HuH-7.5 (cell line): ENCODE measurements around the gene DPH6.
"Not testable (repeated sequence)": the region's sequence is repeated elsewhere in the genome, so short reads cannot be mapped to it uniquely, and the experiment has no call there.

Source experiments
- DNase-seq: peaks from one replicate; pipeline ENCODE4 v3.0.0; 2011; ENCODE audit warnings: low spot score

DPH6 gene

DNA sequence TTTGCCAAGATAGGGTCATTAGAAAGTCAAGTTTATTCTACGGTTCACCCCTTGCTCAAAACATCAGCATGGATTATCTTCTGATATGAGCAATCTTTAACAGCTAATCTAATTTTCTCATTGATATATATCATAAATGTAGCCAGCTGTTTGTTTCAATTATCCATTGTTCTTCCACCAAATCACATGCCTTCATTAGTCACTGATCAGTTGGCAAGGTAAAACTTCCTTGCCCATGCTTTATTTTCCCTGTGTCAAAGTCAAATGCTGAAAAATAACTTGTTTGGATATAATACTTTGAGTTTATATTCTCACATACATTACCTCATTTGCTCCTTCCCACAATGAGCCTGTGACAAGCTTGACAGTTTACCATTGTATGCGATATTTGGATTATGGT lies 60.6 kb downstream of the DPH6 start:
- no peak for DNase-seq

DNA sequence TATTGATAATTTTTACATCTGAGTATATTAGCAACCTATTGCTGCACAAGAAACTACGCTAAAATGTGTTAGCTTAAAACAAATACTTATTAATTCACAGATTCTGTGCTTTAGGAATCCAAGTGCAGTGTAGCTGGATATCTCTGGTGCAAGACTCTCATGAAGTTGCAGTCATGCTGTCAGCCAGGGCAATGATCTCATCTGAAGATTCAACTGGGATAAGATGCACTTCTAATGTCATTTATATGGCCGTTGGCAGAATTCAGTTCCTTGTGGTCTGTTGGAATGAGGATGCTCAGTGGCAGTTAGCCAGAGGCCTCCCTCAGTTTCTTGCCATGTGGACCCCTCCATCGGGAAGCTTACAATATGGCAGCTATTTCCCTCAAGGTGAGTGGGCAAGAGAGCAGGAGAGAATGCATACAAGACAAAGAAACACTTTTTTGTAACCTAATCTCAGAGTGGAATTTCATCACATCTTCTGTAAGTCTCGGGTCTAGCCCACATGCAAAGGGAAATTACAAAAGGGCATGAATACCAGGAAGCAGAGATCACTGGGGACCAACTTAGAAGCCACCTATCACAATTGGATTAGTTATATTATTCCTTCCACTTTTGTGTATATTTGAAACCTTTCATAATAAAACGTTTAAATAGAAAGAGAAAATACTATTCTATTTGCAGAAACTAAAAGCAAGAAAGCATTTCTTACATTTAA lies 61.6 kb downstream of the DPH6 start:
- DNase-seq: no peak

DNA sequence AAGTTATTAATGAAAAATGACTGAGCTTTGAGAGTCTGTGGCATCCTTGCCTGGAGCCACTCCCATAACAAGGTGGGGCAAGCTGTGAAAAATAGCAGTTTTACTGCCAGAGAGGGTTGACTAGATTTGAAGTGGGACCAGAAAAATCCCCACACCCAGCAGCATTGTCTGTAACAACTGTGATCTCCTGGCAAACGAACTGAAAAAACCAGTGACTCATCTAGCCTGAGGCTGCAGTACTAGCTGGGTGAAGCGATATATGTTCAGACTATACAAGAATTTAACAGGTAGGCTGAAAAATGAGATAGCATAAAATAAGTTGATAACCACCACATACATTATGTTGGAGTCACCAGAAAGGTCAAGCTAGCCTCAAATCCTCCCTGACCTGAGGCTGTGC lies 64.0 kb downstream of the DPH6 start:
- no peak for DNase-seq

DNA sequence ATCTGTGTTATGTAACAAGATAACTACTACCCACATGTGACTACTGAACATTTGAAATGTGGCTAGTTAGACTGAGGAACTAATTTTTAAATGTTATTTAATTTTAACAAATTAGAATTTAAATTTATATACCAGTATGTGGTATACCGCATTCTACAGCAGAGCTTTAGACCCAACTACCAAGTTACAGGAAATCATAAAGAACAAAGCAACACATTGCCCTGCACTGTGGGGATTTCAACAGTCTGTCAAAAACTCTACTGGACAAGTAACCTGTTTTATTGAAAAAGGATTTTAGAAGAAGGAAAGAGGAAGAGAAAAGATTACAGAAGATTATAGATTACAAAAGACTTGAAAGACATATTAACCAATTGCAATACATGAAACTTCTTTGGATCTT lies 64.9 kb downstream of the DPH6 start:
- DNase-seq: no peak

DNA sequence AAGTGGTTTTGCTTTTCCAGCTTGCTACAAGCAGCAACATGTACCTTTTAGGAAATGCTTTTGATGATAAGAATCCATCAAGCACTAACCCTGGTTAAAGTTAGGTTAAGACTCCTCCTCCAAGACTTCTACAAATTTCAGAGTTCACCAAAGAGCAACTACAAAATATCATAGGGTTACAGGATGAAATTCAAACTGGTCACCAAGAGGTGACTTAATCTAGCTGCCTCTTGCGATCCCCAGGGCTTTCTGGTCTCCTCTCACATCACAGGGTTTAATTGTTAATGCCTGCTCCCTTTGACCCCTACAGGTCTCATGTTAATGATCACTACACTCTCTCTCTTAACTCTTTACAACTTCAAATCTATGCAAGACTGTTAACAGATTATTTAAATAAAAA lies 66.5 kb downstream of the DPH6 start:
- DNase-seq: peak; percentile 6

DNA sequence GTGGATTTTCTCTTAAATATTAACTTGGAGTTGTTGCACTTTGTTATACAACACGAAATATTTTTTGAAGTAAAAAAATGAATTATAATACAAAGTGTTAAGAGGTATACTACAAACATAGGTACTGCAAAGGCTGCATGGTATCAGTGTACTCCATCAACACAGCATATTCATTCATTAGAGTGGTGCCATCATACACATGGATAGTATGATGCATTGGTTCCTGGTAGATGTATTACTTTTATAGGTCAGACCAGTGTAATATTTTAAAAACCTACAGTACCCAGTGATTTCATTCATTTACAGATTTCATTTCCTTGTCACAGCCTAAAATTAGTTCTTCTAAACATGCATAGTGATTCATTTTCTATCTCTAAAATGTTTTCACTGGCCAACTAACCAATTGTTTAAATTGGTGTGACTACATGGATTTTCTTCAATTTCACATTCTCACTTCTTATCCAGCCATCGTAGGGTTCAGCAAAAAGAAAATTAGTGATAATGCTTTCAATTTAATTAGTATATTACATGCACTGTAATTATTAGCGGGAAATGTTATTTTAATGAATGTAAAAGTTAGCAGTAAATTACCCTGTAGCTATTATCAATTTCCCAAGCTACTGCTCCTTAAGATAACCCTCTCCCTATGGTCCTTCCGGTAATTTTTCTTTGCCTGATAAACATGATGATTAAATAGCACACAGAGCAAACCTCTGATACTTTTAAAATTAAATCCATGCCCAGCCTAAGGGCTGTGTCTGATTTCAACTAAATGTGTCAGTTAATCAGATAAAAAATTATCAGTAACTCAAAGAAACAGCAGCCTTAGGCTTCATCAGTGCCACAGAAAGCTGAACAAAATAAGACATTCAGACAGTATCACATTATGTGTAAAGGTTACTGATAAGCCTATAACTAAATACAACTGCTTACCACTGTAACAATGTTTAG lies 68.4 kb downstream of the DPH6 start:
- DNase-seq: no peak

DNA sequence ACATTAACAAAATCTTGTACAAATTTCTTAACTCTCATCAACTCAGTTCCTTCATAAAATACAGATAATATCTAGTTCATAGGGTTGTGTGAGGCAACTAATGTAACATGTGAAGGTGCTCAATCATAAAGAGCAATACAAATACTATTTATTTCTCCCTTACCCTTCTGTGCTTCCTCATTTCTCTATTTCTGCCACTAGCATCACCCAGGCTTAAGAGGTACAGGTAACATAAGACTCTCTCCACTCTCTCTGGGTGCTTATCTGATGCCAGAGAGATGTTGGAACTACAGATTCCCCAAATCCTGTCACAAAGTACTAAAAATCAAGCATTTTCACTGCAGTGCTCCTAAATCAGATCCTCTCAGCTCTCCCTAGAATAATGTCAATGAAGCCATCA lies 74.9 kb downstream of the DPH6 start:
- no peak for DNase-seq

DNA sequence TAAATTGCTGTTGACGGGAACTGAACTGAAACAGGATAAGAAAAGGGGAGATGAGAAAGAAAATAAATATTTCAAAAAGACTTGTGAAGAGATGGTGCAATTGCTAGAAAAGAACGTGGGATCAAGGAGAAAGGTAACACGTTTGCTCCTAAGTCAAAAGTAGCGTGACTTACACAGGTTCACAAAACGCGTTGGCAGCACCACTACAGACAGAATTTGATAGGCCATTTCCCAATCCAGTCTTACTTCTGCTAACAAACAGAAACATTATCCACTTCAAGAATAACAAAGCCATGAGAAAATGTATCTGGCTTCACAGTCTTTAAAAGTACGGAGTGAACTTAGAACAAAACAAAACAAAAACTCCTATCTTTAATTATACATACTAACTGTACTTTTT lies 75.5 kb downstream of the DPH6 start:
- no peak for DNase-seq

DNA sequence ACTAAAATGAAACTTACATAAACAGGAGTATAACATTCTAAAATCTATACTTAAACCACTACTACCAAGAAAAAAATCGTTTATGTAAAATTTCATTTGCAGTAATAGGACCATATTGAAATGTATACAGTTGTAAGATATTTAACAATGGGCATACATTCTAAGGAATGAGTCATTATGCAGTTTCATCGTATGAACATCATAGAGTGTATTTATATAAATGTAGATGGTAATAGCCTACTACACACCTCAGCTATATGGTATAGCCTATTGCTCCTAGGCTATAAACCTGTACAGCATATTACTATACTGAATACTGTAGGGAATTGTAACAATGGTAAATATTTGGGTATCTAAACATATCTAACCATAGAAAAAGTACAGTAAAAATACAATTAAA lies 79.5 kb downstream of the DPH6 start:
- no peak for DNase-seq

DNA sequence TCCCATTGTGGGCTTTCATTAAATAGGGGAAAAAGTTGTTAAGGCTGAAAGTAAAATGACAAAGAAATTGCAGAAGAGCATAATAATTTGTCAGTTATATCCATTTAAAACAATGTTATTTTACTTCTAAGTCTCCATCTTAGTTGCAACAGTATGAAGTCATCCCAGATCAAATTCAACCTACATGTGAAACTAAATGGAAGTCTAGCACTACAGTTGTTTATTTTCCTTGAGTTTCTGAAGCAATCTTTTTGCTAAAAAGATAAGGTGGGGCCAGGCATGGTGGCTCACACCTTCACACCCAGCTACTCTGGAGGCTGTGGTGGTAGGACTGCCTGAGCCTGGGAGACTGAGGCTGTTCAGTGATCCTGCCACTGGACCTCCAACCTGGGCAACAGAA lies 80.2 kb downstream of the DPH6 start:
- DNase-seq: no peak

DNA sequence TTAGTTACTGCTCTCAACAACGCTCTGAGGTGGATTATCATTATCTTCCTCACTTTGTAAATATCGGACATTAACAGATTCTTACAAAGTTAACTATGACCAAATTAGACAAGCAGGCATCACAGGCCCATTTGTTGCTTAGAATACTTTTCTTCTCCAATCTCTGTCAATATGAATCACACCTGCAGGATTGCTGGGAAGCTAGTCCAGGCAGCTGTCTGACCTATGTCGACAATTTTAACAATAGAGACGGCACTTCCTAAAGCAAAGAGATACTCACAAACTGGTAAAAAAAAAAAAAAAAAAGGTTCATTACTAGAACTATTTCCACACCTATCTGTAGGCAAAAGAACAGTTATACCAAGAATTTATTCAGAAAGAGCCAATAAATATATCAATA lies 85.3 kb downstream of the DPH6 start:
- DNase-seq: no peak

DNA sequence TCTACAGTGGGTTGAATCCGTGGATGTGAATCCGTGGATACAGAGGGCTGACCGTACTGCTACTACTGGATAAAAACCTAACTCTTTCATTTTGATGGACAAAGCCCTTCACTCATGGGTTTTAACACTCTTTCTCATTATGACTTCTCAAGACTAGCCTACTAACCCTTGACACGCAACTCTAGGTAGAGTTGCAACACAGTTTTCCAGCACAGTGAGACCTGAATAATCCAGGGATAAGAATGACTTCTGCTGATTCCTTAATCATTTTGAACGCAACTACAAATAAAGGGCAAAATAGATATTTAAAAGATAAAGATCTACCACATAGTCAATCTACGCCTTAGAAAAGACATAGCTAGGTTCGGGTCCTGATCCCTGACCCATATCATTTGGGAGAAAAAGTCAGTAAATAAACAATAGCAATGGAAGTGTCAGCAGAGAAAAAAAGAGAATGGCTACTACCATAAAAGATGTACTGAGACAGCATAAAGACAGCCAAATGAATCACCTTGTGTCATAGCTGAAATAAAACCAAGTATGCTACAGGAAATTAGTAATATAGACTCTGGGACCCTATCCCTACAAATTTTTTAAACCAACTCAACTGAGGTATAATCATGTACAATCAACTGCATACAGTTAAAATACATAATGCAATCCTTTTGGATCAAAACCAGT lies 87.6 kb downstream of the DPH6 start:
- no peak for DNase-seq

DNA sequence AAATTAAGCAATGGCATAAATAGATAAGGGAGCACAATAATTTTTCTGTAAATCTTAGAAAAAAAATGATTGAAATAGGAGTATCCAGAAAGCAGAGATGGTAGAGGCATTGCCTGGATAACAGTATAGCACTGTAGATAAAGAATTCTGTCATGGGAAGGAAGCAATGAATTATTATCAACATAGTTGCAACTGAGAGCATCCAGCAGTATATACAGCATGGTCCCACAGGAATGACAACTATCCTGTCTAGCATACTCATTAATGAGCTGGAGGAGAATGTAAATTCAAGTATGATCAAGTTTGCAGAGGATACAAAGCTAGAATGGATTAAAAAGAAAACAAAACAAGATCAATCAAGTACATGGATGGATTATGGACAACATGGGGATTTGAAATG lies 90.8 kb downstream of the DPH6 start:
- DNase-seq: no peak

DNA sequence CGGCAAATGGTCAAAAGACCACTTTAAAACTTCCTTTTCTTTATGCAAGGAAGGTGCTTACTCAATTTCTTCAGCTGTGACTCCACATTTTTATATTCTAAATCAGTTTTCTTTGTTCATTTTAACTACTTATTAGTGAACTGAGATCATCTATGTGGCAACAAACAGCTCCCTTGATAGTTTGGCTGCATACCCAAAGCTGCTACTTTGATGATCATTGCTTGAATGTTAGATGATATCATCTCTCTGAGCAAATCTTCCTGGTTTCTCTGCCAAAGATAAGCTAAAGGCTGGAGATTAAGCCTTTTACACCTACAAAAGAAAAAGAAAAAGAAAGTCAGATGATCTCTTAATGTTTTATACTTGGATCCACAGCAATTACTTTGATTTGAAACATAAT lies 95.5 kb downstream of the DPH6 start:
- no peak for DNase-seq

DNA sequence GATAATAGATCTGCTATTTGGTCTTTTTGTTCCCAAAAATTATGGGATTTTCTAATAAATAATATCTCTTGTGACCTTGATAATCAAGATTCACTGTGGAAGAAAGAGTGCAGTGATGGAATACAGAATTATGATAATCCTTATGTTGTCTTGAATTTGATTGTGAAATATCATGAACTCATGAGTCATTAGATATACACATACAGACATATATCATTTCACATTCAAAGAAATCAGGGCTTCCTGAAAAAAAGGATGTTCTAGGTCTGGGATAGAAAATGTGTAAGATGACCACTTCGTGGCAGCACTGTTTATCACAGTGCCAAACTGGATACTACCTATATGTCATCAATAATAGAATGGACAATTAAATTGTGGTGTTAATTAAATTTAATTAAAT lies 97.7 kb downstream of the DPH6 start:
- DNase-seq: no peak

DNA sequence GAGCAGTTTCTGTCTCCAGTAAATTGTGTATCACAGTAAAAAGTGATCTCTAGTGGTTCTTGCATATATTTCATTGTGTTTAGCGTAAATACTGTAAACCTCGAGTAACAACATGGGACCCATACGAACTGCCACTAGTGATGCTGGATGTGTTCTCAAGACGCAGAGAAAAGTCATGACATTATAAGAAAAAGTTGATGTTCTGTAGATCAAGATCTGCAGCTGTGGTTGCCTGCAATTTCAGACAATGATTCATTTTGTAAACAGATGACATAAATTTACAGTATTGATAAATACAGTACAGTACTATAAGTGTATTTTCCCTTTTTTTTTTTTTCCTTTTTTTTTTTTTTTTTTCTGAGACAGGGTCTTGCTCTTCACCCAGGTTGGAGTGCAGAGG lies 100.1 kb downstream of the DPH6 start:
- DNase-seq: no peak

DNA sequence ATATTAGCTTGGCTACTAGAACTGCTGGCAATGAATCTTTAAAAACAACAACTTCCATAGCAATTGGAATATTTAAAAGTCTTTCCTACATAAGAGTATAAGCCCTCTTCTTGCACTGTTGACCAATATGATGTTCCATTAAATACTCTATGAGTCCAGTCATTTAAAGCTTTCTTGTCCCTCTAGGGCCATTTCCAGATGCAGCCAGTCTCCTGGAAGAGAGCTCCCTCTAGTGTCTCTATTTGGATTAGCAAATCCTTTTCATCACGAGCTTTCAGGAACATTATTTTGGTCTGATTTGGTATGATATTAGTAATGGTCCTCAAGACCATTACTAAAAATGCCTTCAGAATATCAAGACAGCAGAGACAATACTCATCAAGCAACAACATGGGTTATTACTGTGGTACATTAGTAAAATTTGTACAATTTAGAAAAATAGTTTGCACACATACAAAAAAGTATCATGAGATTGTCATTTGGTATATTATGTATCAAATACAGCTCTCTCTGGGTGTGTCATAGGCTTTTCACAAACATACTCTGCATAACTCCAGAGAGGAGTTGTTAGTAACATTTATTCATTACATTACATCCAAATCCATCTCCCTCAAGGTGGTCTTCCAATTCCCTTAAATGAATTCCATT lies 101.3 kb downstream of the DPH6 start:
- peak; percentile 27 for DNase-seq

DNA sequence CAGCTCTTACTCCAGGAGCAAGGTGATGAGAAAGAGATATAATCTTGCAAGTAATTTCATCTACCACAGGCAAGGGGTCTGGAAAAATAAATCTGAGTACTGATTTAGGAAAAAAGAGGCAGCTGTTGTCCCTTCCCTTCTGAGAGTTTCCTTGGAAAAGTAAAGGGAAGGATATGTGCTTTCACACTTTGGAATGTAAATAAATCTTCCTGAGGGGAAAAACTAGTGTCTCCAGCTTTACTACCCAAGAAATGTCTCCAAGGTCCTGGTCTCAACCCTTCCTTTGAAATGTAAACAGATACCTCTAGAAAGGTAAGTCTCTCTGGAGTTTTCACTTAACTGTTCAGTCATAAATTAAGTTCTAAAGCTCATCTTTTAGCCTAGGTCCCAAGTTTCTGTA lies 102.6 kb downstream of the DPH6 start:
- no peak for DNase-seq

DNA sequence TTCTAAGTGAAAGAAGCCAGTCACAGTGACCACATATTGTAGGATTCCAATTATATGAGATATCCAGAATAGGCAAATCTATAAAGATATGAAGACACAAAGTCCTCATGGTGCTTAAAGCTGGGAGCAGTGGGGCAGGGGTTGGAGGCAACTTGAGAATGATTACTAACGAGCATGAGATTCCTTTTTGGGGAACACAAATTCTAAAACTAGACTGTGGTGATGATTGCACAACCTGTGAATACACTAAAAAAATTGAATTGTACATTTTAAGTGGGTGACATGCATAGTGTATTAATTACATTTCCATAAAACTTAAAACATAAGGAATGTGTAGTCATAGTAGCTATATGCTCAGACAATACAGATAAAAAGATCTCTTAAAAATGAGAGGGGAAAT lies 103.2 kb downstream of the DPH6 start:
- no peak for DNase-seq

DNA sequence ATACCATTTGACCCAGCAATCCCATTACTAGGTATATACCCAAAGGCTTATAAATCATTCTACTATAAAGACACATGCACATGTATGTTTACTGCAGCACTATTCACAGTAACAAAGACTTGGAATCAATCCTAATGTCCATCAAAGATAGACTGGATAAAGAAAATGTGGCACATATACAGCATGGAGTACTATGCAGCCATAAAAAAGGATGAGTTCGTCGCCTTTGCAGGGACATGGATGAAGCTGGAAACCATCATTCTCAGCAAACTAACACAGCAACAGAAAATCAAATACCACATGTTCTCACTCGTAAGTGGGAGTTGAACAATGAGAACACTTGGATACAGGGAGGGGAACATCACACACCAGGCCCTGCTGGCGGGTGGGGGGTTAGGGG lies 104.7 kb downstream of the DPH6 start:
- not testable (repeated sequence) for DNase-seq

DNA sequence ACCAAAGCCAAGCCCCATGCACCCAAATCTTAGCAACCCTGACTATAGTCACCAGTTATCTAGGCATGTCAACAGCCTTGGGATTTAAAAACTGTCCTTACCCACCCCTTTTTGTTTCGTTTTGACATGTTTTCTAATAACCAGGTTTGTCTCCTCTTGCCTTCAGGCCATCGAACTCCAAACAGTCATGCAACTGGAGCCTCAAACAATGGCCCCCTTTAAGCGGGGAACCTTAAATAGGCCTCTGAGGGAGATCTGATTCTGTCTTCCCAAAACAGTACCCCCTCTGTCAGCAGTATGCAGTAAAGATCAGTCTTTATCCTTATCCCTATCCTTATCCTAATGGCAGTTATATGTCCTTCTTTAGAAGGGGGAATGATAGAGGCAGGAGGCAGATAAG lies 105.7 kb downstream of the DPH6 start:
- DNase-seq: no peak

DNA sequence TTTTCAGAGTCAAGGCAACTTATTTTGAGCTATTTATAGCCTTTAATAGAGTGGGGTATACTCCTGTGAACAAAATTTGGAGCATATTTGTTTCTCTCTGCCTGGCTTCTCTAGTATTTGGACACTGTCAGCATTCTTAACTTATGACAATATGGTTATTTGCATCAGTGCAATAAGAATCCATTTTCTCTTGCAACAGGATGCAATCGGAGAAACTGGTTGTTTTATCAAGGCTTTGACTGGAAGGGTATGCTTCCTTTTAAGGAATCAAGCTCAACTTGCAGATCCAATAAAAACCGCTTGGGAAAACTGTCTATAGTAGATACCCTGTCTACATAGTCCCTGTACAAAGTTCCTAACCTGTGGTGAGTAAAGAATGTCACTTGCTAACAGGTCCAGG lies 106.7 kb downstream of the DPH6 start:
- no peak for DNase-seq

DNA sequence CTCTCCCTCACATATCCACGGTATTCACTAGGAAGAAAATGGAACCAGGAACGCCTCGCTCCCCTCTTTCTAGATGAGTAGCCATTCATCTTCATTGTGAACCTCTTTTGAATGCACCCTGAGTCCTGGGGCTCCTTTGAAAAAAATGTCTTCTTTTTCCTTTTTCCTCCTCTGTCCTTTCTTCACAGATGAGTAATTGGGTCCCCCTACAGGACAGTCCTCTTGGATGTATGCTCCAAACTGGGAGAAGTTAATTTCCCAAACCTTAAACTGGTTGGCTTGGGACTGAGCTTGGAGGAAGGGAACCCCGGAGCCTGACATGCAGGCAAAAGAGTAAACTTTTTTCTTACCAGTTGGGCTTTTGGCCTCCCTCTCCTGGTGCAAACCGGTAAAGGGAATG lies 108.8 kb downstream of the DPH6 start:
- no peak for DNase-seq
